ENCODE measurements around the gene KLHL40. TPM values are rescaled to one million over a fixed set of nuclear protein-coding genes. Genes with fewer than 3 reads are reported as not detected.

Gene KLHL40
- total RNA-seq, 1 donor from 2014 or later: not detected

DNA sequence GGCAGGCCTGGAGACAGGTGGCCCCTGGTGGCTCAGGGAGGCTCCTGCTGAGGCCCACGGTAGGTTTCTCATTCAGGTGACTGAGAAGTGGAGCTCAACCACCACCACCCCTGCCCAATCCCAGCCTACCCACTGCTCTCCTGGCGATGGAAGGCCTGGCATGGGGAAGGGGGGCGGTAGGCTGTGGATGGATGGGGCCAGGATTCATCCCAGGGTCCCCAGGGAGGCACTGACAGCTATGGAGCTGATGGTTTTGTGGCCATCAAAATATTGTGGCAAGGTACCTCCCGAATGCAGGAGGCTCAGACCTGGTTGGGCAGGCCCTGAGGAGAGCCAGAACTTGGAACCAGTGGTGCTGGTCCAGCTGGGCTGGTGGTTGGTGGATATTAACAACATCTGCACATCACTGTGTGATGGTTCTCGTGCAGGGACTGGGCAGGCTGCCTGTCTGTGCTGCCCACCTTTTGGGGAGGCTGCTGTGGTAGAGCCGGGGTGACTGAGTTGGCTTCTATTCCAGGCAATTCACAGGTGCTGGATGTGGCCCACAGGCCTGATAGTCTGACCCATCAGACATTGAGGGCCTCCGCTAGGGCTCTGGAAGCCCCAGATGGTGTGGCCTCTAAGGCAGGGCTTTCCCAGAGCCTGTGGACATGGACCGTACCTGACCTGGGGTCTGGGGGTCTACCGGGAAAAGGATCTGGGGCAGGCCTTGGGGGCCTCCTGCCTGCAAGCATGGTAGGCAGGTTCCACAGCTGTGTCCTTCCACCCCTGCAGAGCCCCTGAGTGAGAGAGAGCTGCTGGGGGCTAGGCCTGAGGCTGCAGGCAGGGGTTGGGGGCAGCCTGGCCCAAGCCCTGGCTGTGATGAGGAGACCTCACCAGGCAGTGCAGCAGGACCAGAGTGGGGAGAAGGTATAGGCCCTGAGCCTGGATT lies 28.4 kb upstream of the KLHL40 start:
- no peak for DNase-seq (ENCODE audit: low read depth in 2 of 2)

DNA sequence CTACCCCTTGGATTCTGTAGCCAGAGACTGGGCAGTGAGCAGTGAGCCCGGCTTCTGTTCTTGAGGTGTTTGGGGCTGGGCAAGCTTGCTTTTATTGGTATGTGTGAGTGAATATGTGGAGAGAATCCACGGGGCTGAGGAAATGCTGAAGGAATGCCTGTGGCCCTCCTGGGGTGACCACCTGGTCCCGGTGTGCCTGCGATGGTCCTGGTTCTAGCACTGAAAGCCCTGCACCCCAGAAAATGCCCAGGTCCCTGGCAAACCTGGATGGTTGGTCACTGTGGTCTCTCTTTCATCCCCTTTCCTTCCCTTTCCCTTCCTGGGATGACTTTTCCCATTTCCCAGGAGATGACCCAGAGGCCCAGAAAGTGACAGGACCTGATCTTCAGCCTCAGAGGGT lies 27.7 kb upstream of the KLHL40 start:
- no peak for DNase-seq (ENCODE audit: low read depth in 2 of 2)

DNA sequence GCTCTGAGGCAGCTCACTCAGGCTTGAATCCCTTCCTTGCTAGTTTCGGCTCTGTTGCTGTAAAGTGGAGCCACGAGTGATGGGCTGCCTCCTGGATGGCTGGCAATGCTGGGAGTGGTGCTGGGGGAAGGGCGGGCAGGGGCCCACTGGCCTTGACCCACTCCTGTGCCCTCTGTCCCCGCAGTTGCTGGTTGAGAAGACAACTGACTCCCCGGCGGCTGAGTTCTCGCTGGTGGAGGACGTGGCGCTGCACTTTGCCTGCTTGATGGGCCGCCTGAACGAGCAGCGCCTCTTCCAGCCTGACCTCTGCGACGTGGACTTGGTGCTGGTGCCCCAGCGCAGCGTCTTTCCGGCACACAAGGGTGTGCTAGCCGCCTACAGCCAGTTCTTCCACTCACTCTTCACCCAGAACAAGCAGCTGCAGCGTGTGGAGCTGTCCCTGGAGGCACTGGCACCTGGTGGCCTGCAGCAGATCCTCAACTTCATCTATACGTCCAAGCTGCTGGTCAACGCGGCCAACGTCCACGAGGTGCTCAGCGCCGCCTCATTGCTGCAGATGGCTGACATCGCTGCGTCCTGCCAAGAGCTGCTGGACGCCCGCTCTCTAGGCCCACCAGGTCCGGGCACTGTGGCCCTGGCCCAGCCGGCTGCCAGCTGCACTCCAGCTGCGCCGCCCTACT lies 27.1 kb upstream of the KLHL40 start:
- DNase-seq (ENCODE audit: low read depth in 2 of 2): no peak

DNA sequence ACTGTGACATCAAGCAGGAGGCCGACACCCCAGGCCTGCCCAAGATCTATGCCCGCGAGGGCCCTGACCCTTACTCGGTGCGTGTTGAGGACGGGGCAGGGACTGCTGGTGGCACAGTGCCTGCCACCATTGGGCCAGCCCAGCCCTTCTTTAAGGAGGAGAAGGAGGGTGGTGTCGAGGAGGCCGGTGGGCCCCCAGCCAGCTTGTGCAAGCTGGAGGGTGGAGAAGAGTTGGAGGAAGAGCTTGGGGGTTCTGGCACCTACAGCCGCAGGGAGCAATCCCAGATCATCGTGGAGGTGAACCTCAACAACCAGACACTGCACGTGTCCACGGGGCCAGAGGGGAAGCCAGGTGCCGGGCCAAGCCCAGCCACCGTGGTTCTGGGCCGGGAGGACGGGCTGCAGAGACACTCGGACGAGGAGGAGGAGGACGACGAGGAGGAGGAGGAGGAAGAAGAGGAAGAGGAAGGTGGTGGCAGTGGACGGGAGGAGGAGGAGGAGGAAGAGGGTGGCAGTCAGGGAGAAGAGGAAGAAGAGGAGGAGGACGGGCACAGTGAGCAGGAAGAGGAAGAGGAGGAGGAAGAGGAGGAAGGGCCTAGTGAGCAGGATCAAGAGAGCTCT lies 26.5 kb upstream of the KLHL40 start:
- no peak for DNase-seq (ENCODE audit: low read depth in 2 of 2)

DNA sequence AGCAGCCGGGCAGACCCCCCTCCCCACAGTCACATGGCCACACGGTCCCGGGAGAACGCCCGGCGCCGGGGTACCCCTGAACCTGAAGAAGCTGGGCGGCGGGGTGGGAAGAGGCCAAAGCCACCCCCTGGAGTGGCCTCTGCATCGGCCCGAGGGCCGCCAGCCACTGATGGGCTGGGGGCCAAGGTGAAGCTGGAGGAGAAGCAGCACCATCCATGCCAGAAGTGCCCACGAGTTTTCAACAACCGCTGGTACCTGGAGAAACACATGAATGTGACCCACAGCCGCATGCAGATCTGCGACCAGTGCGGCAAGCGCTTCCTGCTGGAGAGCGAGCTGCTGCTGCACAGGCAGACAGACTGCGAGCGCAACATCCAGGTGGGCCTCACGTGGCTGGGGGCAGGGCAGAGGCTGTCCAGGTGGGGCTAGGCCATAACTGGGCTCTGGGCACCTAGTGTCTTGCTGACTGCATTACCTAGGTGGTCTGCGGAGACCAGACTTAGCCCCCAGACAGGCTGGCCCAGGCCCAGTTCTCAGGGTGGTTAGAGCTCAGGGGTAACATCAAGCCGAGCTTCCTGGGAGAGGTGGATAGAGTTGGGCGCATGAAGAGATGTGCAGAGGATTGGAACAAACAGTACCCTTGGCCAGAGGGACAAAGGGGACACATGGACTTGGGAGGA lies 25.7 kb upstream of the KLHL40 start:
- no peak for DNase-seq (ENCODE audit: low read depth in 2 of 2)

DNA sequence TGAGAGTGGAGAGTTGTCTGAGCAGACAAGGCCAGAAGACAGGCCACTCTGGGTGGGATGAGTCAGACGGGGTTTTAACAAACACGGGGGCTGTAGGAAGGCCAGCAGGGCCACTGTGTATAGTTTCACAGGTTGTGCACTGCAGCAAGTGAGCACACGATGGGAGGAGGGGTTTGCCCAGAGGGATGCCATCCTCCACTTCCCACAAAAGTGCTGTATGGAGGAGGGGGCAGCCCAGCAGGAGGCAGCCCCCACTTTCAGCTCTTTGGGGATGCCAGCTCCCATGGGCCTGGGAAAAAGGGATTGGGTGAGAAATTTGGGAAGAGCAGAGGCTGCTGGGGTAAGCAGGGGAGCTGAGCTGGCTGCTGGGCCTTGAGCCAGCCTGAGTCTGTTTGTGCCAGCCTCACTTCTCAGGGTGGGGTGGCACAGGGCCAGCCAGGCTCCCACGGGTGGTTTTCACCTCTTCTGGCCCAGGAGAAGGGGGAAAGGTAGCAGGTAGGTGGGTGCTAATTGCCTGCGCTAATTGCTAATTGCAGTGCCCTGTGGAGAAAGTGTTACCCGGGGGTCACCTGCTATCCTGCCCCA lies 25.1 kb upstream of the KLHL40 start:
- DNase-seq (ENCODE audit: low read depth in 2 of 2): no peak

DNA sequence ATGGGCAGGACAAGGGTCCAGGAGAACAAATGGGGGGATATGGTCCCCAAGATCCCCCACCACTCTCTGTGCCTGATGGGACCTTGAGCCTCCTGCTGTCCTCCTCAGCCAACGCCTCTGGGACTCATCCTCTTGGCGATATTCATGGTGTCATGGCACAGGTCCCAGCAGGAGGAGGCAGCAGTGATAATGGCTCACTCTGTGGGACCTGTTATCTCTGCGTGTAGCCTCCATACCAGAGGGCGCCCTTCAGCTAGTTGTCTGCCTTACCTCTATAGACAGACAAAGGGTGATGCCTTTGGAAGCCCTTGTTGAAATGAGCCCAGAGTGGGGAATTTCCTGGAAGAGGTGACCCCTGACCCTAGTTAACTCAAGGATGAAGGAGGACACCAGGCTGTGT lies 24.4 kb upstream of the KLHL40 start:
- DNase-seq (ENCODE audit: low read depth in 2 of 2): no peak

DNA sequence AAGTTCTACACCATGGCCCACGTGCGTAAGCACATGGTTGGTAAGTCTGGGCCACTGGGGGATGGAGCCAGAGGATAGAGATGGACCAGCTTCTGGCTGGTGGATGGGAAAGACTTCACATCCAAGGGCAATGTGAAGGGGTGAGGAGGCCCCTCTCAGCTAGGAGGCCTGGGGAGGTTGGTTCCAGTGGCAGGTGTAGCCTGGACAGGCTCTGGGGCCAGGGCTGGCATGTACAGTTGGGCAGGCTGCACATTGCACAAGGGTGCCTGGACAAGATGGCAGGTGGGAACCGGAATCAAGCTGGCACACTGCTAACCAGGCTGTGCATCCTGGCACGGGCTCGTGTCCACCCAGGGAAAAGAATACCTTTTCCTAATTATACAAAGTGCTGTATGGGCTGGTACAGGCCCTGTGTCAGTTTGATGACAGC lies 23.7 kb upstream of the KLHL40 start:
- DNase-seq (ENCODE audit: low read depth in 2 of 2): no peak

DNA sequence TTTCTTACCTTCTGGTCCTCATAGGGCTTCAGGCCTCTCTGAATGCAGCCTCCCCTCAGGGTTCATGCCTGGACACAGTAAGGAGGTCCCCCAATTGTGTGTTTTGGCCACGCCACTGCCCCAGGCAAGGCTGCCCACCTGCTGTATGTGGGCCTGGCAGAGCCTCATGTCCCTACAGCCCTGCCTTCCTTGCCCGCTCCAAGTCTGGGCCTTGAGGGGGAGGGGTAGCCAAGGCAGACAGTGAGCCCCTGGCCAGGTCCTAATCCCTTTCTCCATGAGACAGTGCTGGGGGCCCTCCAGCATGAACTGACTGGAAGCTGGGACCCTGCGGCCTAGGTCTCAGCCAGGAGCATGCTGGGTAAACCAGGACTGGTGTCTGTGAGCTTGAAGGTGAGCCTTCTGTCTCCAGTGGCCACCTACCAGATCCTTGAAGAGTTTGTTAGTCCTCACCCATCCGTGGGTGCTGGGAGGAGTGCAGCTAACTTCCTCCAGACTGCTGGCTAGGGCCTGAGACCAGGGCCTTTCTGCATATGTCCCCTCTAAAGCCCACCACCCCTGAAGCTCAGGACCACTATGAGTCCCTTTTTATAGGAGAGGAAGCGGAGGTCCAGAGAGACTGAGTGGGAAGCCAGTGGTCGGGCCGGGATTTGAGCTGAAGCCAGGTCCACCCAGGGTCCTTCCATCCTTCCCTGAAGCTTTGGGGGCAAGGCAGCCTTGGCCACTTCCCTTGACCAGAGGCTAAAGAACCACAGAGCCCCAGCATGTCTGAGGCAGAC lies 23.1 kb upstream of the KLHL40 start:
- DNase-seq (ENCODE audit: low read depth in 2 of 2): no peak

DNA sequence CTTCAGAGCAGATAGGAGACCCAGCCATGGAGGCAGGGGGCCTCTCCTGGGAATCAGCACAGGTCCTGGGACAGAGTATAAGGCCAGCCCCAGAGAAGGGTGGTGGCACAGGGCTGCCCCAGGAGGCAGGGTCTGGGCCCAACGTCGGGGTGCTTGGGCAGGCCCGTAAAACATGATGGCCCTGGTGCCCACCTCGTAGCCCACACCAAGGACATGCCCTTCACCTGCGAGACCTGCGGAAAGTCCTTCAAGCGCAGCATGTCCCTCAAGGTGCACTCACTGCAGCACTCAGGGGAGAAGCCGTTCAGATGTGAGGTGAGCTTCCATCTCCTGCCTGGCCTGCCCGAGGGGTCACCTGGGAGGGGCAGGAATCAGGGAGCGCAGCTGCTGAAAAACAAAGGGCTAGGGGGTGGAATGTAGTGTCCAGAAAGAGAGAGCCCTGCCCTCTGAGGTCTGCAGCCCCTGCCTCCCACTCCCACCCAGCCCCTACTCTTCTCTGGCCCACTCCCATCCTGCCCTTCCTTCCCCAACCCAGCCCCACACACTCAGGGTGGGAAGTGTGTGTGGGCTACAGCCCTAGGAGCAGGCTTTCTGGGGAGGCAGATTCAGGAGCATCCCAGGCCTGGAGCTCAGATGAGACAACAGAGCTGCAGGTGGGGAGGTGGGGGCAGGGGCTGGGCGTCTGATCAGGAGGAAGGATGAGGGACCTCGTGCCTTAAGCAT lies 22.4 kb upstream of the KLHL40 start:
- DNase-seq (ENCODE audit: low read depth in 2 of 2): no peak

DNA sequence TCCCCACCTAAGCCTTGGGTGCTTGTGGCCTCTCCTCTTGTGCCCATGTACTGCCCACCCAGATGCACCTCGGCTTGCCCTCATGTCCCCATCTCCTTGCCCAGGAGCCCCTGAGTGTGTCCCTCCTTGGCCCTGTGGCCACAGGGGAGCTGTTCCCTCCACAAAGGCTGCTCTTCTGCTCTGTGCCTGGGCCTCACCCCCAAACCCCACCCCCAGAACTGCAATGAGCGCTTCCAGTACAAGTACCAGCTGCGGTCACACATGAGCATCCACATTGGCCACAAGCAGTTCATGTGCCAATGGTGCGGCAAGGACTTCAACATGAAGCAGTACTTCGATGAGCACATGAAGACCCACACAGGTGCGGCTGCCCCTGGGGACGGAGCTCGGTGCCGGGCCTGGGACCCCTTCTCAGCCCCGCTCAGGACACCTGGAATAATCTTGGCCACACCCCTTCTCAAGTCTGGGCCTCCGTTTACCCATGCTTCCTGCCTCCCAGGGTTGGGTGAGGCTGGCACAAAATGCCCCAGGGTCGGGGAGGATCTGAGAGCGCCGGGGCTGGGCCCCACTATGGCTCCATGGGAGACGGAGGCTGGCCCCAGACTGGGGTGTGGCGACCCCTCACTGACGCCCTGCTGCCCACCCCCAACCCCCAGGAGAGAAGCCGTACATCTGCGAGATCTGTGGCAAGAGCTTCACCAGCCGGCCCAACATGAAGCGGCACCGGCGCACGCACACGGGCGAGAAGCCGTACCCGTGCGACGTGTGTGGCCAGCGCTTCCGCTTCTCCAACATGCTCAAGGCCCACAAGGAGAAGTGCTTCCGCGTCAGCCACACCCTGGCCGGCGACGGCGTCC lies 21.5 kb upstream of the KLHL40 start:
- DNase-seq (ENCODE audit: low read depth in 2 of 2): no peak

DNA sequence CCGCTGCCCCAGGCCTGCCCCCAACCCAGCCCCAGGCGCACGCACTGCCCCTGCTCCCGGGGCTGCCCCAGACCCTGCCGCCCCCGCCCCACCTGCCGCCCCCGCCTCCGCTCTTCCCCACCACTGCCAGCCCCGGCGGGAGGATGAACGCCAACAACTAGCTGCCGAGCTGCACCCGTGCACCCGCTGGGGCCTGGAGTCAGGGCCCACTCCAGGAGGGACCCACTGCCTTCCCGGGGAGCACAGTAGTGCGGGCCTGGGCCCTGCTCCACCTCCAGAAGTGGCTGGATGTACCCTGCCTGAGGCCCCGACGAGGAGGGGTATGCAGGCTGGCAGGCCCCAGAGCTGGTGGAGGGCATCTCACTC lies 20.9 kb upstream of the KLHL40 start:
- no peak for DNase-seq (ENCODE audit: low read depth in 2 of 2)

DNA sequence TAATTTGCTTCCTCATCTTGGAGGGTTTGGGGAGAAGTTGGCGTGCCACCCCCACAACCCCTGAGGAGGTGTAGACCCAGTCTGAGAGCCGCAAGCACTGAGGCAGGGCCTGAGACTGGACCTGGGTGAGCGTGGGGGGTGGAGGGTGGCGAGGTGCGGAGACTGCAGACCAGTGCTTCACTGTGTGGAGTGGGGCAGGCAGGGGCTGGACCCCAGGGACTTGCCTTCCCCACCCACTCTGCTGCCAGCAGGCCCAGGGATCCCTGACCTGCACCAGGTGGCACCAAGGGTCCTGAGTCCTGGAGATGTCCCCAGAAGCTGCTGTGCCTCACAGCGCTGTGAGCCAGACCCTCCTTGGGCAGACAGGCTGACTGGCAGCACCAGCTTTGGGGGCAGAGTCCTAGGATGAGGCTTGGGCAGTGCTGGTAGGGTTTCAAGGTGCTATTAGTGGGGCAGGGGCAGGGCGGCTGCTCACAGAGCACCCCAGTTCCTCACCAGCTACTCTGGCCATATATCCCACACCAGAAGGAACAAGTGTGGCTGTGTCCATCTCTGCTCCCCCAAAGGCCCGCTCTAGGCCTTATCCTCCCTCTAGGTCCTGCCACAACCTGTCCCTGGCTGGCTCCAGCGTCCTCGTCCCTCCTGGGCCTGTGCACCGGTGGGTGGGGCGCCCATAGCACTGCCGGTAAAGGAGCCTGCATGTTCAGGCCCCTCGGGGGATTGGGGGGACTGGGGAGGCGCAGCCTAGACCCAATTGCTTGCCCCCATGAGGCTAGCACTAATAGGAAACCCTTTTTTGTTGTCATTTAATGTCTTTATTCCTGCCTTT lies 20.1 kb upstream of the KLHL40 start:
- no peak for DNase-seq (ENCODE audit: low read depth in 2 of 2)

DNA sequence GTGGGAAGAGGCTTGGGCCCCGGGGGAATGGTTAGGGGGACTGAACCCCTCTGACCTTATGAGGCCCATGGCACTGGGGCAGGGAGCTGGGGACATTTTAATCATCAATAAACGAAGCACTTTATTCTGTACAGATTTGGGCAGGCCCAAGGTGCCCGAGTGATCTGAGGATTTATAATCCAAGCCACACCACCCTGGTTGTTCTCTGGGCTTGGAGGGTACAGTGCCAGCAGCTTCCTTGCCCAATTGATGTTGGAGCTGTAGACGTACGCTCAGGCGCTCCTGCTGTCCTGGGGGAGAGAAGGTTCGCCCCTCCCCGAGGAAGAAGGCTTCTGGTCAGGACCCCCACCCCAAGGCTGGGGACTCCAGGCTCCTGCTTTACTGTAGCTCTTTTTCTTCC lies 19.3 kb upstream of the KLHL40 start:
- DNase-seq (ENCODE audit: low read depth in 2 of 2): no peak

DNA sequence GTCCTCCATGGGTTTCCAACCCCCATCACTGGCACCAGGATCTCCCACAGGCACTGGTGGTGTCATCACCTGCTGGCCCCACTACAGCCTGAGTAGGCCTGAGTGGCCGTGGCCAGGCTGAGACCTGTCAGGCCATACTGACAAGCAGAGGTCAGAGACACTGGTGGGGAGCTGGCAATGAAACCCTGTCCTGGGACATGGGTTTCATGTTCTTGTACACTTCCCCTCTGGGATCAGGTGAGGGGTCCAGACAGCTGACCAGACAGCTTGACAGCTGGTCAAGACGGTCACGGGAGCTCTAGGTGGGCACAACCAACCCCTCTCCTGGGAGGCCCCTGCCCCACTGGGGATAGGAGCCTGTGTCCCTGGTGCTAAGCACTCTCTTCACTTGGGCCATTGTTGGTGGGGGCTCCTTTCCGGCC lies 18.7 kb upstream of the KLHL40 start:
- no peak for DNase-seq (ENCODE audit: low read depth in 2 of 2)

DNA sequence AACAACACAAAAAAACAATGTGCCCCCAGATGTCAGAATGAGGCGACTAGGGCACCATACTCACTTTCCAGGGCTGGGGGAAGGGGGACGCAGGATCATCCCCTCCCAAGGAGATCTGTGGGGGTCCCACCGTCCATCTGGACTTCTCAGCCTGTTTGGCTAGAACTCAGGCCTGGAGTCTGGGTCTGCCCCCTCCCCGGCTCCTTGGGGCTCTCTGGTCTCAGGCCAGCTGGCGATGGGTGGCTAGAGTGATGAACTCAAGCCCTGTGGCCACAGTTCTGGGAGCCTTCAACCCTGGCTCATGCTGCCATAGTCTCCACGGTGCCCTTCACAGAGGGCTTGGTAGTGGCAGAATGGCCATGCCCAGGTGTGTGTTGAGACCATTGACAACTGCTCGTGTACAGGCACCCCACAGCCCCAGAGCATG lies 18.2 kb upstream of the KLHL40 start:
- DNase-seq (ENCODE audit: low read depth in 2 of 2): no peak

DNA sequence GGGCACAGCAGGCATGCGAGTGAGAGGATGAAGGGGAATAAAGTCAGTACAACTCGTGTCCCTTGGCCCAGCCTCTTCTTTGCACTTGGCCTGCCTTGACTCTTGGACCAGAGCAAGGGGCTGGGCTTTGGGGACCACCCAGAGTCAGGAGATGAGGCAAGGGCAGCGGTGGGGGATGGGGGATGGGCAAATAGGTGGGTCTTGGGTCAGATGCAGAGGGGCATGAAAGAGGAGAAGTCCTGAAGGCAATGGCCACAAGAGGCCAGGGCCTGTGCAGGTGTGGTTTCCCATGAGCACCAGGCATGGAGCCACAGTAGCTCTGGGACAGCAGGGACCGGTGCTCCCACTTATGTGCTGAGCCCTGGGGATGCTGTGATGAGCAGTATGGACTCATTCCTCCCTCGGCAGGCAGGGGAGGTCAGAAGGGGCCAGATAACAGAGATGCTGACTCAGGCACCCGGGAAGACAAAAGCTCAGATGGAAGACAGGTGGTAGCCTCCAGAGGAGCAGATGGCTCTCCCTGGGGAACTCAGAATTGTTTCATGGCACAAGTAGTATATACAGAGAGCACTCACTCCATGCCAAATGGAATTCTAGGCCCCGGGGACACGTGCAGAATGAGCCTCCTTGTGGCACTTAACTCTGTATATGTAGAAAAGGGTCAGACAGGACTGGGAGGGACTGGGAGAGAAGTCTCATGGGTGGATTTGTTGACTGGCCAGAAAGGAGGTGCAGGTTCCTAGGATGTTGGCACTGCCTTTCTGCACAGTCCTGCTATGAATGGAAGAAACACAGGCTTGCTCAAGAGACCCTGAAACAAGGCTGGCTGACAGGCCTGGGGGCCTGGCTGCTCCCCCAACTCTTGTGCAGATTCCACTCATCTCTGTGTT lies 17.6 kb upstream of the KLHL40 start:
- no peak for DNase-seq (ENCODE audit: low read depth in 2 of 2)
